ENCODE measurements around the gene CCNQ.

Gene CCNQ

DNA sequence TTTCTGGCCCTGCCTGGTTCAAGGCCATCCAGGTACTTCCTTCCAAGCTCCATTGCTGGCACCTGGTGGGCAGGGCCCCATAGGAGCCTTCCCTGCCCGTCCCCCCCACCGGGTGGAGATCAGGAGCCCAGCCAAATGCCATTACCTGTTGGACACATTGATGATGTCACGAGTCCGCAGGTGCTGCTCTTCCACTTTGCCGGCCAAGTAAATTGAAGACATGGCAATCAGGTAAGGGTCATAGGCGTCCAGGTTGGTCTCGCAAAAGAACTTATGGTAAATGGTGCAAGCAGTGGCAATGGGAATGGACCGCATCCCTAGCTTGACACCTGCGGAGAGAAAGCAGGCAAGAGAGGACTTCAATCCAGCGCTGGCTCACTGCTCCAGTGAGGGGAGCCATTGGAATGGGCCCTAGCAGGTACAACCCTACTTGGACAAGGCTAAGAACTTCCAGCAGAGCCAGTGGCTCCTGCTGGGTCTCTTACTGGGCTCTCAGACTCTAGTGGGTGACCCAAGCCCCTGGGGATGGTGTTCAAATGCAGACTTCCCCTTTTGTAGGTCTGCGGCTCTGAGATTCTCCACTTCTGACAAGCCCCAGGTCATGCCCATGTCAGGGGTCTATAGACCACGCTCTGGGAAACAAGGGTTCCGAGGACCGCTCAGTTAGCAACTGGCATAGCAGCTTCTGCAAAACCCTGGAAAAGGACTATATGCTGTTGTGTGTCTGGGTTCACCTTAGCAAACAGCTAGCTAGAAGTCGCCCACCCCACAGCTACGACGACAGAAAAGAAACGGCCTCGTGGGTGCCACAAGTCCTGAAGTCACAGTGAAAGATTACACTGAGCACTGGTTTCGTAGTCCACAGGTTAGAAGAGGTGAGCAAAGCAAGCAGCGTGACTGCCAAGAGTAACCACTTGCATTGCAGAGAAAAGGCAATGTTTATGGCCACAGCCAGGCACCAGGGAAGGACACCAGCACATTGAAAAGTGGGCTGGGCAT is 2.8 kb downstream of the CCNQ start:
- no peak for DNase-seq (ENCODE audit: low spot score)
- TF ChIP-seq, protein P1, sequence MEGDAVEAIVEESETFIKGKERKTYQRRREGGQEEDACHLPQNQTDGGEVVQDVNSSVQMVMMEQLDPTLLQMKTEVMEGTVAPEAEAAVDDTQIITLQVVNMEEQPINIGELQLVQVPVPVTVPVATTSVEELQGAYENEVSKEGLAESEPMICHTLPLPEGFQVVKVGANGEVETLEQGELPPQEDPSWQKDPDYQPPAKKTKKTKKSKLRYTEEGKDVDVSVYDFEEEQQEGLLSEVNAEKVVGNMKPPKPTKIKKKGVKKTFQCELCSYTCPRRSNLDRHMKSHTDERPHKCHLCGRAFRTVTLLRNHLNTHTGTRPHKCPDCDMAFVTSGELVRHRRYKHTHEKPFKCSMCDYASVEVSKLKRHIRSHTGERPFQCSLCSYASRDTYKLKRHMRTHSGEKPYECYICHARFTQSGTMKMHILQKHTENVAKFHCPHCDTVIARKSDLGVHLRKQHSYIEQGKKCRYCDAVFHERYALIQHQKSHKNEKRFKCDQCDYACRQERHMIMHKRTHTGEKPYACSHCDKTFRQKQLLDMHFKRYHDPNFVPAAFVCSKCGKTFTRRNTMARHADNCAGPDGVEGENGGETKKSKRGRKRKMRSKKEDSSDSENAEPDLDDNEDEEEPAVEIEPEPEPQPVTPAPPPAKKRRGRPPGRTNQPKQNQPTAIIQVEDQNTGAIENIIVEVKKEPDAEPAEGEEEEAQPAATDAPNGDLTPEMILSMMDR (IDR thresholded peaks at IDR 0.05; ENCODE audit: extremely low read depth, missing control alignments), result no peak

DNA sequence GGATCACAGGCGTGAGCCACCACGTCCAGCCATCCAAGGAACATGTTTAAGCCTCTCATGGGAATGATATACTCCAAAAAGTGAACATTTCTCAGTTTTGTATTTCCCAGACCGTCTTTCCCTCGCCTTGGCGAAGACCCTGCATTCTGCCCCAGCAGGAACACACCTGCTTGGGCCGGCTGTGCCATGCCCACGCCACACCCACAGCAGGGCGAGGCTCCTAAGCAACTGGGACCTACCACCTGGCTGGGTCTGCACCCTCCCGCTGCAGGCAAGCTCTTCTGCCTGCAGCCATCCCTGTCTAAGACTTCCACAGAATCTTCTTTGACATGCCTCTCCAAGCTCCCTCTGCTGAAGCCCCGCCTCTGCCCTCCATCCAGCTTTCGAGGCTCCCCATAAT is 3.6 kb downstream of the CCNQ start:
- TF ChIP-seq, protein P1 (IDR thresholded peaks at IDR 0.05; ENCODE audit: extremely low read depth, missing control alignments), result no peak
- DNase-seq (ENCODE audit: low spot score), result no peak

DNA sequence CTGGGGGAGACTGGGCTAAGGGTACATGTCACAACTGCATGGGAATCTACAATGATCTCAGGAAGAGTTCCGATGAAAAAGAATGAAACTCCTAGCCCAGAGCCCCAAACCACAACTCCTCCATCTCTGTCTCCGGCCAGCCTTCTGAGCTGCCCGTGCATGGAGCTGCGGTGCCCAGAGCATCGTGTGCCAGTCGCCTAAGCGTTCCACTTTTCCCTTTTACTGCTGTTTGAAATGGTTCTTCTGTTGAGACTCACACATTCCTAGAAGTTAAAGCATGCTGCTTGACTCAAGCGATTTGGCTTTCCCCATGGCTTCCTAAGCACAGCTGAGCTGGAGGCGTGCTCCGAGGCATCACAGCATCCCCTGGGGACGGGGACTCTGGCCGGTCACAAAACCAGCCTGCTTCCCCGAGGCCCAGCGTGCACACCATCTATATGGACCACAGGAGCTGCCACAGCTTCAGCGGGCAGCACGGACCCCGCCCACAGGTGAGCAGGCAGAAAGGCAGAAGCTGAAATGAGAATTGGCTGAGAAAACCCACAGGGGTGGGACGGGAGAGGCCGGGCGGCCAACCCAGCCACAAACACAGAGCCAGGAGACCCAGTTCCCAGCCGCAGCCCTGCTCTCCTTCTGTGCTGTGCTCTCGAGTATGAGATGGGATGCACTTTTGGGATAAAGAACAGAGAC is 5.0 kb downstream of the CCNQ start:
- no peak for DNase-seq (ENCODE audit: low spot score)
- TF ChIP-seq, protein P1 (IDR thresholded peaks at IDR 0.05; ENCODE audit: extremely low read depth, missing control alignments), result no peak

DNA sequence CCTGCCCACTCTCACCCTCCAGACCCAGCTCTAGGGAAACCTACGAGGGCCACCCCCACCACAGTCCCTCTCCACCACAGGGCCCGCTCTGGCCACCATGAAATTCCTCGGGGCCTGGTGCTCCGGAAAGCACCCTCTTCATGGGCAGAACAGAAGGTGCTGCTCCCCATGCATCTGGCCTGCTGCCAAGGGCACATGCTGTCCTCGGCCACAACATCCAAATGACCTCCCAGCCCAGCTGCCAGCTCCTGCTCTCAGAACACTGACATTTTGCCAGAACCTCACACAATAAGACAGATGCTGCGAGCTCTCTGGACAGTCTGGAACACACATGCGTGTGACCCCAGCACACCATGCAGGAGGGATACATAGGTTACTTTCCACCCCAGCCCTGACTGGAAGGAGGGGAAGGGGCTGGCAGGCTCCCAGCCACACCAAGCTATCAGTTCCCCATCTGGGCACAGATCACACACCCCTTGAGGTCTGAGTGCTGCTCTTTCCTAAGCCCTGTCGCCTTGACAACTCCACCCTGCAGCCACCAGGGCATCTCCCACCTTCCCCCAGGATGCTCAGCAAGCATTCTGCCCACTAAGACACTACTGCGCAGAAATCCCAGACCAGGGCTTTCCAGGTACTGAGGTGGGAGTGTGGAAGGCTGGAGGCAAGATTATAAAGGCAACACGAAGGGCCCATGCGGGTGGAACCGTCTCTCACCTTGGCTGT is 5.8 kb downstream of the CCNQ start:
- TF ChIP-seq, protein P1 (IDR thresholded peaks at IDR 0.05; ENCODE audit: extremely low read depth, missing control alignments), result no peak
- DNase-seq (ENCODE audit: low spot score), result no peak

DNA sequence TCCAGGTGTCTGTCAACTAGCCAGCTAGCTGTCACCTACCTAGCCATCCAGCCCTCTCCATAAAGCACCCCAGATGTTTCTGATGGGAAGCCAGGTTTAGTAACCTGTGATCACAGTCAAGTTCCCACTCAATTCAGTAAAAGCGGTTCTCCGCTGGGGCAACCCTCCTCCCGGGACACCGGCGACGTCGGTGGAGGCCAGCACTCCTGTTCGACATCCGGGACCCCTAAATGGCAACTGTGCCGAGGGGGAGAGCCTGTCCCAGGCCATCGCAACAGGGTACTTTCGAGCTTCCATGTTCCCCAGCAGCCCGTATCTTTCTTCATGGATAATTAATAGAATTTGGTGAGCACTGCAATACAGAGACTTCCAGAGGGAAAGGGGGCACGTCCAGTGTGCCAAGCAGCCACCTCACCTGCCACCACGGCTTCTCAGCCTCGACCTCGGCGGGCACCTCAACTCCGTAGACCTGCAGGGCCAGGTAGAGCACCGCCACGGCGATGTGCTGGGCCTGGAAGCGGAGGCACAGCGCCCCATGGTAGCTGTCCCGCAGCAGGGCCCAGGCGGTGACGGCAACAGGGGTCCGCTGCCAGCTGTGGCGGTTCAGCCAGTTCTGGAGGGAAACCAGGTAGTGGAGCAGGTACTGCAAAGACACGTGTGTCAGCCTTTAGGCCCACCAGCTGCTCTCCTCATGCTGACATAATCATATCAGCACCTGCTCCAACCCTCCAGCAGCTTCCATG is 6.7 kb downstream of the CCNQ start:
- TF ChIP-seq, protein P1 (IDR thresholded peaks at IDR 0.05; ENCODE audit: extremely low read depth, missing control alignments), result no peak
- no peak for DNase-seq (ENCODE audit: low spot score)

DNA sequence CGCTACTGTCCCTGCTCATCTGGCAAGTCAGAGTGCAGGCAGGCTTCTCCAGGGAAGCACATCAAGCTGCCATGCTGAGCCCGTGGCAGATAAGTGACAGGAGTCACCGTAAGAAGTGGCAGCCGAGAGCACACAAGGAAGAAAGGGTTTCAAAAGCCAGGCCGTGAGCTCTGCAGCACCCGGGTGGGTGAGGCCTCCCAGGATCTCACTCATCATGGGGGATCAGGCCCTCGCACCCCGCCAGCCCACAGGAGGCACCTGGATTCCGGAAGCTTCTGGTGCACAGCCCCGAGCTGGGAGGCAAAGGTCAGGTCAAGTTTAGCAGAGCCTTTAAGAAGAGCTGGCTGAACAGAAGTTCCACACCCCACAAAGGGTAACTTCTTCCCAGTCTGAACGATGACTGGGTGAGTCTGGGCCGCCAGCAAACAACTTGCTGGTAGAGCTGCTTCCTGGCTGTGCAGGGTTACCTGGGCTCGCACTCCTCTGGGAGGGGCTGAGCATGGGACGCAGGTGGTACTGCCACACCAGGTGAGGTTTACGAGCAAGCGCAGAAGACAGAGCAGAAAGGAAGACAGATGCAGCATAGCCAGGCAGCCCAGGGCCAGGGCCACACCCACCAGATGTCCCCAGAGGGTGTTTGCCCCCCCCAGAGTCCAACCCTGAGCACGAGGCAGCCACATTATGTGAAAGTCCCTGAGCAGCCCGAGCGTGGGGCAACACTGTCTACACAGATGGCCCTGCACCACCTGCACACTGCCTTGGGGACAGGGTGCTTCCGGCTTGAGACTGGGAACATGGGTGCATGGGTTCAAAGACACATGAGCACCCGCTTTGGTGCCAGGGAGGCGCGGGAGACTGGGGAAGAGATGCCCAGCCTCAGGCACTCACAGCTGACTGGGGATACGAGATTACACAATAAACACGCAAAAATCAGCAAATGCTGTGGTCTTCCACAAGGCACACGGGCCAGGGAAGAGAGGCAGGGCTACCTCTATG is 7.7 kb downstream of the CCNQ start:
- no peak for DNase-seq (ENCODE audit: low spot score)
- TF ChIP-seq, protein P1 (IDR thresholded peaks at IDR 0.05; ENCODE audit: extremely low read depth, missing control alignments), result no peak

Data from GM20000 (cell line).